Superior temporal gyrus (tissue), 1 donor: ENCODE measurements around the gene C16orf82.

ENCODE experiments used
- DNase-seq: peaks from one replicate; pipeline ENCODE4 v3.0.0-alpha.2; 2016; ENCODE audit errors: extremely low spot score

The C16orf82 gene

DNA sequence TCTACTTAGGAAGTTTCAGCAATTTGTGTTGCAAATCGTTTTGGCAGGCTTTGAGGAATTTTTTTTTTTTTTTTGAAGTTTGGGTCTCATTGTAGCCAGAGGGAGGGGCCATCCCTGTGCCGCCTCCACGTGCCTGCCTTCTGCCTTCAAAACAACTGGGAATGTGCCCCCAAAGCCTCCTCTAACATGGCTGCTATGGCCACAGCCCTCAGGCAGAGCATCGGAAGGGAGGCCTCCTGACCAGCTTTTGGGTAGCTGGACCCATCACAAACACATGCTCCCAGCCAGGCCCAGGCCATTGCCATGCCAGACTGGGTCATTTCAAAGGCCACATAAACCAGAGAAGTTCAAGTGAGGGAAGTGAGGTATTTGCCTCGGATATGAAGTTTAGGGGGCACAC lies 21.5 kb downstream of the C16orf82 start:
- DNase-seq: no peak

DNA sequence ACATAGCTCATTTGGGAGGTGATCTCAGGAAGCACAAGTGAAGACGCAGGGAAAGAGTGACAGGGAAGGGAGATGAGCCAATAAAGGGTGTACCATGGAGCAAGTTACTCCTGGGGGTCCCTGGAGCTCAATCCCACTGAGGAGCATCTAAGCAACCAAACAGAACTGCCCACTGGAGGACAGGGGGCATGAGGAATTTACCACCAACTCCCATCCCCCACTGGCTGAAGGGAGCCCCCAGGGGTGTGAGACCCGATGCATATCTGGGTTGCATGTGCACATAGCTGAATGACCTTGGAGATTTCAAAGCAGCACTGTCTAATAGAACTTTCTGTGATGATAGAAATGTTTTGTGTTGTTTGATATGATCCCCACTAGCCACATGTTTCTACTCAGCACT lies 29.6 kb downstream of the C16orf82 start:
- DNase-seq: no peak

DNA sequence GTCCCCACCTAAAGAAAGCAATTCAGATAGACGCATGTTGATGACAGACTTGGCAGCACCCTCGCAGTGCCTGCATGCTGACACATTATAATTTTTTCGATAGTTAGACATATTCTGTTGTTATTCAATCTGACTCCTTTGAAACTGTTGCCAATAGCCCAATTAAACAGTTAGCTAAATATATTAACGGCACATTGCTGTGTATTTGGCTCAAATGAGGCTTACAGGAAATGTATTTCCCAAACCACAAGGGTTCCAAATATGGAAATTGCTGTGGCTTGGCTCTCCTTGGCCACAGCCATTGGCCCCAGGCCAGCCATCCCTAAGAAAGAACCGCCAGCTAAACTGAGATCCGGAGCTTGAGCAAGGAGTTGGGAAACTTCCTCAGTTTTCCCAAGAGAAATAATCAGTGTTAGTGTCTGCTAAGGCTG lies 31.1 kb downstream of the C16orf82 start:
- DNase-seq: no peak

DNA sequence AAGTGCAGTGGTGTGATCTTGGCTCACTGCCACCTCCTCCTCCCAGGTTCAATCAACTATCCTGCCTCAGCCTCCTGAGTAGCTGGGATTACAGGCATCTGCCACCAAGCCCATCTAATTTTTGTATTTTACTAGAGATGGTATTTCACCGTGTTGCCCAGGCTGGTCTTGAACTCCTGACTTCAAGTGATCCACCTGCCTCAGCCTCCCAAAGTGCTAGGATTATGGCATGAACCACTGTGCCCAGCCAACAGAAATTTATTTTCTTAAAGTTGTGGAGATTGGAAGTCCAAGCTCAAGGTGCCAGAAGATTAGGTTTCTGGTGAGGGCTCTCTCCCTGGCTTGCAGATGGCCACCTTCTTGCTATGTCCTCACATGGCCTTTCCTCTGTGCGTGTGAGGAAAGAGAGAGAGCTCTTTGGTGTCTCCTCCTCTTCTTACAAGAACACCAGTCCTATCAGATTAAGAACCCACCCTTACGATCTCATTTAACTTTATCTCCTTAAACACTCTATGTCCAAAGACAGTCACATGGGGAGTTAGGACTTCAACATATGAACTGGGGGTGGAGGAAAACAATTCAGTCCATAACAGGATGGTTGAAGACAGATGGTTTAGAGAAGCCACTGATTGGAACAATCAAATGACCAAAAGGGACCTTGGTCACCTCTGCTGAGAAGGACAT lies 31.8 kb downstream of the C16orf82 start:
- DNase-seq: no peak

DNA sequence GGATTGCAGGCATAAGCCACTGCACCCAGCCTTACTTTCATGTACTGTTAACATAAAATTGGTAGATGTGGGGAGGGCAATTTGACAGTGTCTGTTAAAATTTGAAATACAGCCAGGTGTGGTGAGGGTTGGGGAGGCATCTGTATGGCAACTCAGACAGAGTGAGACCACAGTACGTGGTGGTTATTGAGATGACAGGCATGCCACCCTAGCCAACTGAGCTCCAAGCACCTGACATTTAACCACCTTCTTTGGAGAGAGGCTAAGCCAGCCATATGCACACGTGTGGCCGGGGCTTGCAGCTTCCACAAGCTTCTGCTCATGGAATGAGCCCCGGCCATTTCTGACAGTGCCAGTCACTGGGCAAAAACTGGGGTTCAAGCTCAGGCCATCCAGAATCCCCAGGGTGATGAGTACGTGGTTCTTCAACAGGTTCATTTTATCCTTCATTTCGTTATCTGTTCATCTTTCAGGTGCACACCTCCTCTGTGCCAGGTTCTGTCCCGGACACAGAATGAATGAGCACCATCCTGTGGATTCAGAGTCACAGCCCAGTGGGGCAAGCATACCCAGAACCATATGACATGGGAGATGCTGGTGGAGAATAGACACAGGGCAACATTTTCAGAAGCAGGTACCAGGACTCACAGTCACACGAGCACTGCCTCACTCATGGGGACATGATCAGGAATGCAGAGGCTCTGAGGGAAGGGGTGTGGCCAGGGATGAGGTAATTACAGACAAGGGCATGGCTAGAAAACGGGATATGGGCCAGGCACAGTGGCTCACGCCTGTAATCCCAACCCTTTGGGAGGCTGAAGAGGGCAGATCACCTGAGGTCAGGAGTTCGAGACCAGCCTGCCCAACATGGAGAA lies 36.2 kb downstream of the C16orf82 start:
- DNase-seq: no peak

DNA sequence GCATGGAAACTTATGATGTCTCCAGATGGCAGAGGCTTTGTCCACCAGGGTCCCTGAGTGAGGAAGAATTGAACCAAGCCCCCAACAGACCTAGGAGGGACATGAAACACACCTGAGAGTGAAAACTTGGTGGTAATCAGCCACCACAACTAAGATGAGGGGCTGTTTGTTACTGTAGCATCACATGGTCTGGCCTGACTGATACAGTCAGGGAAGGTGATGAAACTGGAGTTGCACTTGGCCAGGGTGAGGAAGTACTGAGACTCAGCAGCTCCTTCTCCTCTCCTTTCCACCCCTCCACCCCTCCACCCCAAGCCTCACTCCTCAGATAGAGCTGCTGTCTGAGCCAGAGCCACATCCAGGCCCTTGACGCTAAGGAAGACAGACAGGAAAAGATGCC lies 37.2 kb downstream of the C16orf82 start:
- DNase-seq: no peak

DNA sequence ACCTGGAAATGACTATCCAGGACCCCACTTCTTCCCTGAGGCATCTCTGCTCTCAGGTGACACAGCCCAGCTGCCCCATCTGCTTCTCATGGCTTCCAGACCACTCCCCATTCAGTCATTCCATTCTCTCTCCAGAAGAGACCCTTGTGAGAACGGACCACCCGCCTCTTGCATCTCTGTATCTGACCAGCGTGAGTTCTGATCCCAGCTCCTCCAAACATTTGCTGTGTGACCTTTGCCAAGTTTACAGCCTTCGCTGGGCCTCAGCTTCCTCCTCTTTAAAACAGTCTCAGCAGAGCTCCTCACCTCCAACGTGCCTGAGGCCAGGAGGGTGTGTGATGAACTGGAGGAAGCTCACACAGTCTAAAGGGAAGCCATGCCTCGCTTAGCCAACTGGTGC lies 39.6 kb downstream of the C16orf82 start:
- DNase-seq: no peak

DNA sequence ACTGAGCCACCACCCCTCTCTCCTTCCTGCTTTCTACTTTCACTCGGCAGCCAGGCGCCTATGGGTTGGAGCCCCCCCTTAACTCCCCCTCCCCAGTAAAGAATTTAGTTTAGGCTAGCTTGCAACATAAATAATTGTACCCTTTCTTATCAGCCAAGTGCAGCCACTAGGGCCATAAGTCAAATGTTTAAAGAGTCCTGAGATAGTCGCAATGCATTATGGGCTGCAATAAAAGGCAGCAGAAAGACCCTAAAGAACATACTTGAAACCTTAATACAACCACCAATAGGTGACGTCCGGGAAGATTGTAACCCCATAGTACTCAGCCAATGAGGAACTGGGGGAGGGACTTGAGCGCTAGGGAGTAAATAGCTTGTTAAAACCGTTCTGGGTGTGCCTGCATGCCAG lies 40.5 kb downstream of the C16orf82 start:
- DNase-seq: no peak

DNA sequence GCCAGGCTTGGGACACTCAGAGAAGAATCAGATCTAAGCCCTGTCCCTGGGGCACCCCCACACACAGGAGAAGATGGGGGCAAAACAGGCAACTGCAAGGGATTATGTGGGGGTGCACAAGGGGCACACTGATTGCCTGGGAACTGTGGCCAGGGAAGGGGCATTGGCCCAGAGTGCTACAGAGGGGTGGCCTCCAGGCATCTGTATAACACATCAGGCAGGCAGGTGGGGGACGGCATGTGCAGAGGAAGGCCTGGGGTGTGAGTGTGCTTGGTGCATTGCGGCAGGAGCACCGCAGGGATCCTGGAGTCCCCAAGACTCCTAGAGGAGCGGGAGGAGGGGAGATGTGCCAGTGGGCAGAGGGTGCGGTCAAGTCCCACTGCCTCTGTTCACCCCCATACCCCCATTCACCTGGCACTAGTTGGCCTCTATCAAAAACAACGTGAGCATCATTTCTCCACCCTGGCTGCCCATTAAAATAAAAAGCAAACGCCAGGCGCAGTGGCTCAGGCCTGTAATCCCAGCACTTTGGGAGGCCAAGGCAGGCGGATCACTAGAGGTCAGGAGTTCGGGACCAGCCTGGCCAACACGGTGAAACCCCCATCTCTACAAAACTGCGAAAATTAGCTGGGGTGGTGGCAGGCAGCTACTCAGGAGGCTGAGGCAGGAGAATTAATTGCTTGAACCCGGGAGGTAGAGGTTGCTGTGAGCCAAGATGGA lies 41.5 kb downstream of the C16orf82 start:
- no peak for DNase-seq

DNA sequence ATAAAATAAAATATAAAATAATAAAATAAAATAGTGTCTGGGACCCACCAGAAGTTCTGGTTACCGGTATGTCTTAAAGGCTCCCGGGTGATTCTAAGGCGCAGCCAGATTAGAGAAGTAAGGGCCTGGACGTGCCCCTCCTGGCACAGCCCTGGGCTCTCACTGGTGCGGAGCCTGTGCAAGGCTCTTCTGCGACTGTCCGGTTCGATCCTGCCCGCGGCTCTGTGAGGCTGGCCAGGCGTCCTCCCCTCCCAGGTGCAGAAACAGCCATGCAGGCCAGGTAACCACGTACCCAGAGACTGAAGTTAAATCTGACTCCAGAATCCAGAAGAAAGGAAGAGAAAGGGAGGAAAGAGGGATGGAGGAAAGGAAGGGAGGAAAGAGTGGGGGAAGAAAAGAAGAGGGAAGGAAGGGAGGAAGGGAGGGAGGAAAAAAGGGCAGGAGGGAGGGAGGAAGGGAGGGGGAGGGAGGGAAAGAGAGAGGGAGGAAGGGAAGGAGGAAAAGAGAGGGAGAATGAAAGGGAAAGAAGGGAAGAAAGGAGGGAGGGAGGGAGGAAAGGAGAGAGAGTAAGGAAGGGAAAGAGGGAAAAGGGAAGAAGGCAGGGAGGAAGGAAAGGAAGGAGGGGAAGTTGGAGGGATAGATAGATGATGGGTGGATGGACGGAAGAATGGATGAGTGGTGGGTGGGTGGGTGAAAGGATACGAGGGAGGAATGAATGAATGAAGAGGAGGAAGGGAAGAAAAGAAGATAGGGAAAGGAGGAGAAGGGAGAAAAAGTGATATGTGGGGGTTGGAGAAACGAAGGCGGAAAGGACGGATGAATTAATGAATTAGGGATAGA lies 42.3 kb downstream of the C16orf82 start:
- no peak for DNase-seq

DNA sequence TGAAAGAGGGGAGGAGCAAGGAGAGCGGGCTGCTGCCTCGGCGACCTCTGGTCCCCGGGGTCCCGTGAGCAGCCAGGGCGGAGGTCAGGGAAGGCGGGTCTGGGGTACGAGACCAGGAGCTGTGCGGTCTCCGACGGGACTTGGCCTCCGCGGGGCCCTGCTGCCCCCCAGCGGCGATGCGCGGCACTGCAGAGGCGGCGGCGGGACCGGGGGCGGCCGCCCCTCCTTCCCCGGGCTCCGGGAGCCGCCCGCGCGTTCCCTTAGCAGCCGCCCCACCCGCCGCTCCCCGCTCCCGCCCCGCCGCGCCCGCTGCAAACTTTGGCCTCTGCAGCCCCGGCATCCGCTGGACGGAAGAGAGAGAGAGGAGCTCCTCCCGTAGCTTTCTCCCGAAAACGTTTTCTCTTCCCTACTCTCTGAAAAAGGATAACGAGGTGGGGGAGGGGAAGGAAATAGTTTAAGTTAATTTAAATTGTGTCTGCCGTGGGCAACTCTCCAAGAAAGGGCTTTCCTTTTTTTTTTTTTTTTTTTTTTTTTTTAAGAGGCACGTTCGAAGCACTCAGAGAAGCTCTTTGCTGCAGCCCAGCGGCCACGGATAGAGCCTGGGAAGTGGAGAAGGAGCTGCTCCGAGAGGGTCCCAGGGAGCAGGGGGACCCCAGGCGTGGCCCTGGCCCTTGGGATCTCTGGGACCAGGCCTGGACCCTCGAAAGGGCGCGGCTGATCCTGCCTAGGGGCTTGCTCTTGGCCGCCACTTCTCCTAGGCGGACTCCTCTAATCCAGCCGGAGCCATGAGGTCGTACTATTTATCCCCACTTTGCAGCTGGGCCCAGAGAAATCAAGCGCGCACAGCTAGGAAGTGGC lies 43.2 kb downstream of the C16orf82 start:
- DNase-seq: peak; percentile 38

DNA sequence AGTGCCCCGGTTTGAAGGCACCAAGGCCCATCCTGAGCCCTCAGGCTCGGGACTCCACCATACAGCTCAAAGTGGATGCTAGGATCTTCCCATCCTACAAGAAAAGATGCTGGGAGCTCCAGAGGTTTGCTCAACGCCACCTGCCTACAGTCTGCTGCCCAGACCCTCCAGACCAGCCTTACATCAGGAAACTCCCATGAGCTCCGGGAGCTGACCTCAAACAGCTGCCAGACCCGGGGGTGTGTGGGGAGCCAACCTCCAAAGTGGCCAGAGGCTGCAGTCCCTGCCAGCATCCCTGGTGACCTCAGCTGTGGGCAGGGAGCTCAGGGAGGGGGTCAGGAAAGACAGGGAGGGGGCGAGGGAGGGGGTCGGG lies 43.8 kb downstream of the C16orf82 start:
- no peak for DNase-seq

DNA sequence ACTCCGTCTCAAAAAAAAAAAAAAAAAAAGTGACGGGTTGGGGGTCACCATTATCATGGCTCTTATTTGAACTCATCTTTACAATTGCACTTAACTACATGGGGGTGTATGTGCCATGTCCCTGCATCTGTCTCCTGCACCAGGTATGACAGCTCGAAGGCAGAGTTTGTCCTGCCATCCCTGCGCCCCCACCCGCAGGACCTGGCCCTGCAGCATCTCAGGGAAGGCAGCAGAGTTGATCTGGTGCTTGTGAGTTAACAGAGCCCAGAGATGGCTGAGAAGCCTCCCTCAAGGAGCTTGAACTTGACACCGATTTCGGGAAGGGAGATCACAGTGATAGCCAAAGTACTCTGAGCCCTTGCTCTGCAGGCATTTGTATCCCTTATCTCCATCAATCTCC lies 44.8 kb downstream of the C16orf82 start:
- DNase-seq: no peak

DNA sequence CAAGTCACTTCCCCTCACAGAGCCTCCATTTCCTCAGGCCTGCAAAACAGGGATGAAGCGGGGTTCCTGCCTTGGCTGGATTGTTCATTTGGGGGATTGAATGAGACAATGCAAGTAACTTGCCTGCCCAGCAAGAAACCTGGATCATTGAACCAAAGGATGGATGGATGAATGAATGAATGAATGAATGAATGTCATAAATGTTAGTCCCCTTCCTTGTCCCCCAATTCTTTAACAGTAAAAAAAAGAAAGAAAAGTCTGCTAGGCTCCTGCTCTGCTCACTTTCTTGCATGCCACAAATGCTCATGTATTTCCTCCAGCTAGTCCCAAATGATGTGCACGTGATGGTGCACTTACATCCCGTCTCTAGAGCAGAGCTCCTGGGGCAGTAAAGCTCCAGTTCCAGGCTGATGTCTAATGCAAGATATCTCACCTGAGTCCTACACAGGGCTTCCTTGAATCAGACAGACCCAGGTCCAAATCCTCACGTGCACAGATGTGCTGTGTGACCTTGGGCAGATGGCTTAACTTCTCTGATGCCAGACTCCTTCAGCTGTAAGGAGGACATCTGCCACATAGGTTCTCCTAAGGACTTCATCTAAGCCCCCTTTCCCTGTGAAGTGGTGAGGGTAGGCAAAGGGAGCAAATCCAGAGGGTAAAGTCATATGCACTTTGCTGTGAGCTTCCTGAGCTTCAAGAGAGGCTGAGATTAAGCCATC lies 45.5 kb downstream of the C16orf82 start:
- DNase-seq: no peak

DNA sequence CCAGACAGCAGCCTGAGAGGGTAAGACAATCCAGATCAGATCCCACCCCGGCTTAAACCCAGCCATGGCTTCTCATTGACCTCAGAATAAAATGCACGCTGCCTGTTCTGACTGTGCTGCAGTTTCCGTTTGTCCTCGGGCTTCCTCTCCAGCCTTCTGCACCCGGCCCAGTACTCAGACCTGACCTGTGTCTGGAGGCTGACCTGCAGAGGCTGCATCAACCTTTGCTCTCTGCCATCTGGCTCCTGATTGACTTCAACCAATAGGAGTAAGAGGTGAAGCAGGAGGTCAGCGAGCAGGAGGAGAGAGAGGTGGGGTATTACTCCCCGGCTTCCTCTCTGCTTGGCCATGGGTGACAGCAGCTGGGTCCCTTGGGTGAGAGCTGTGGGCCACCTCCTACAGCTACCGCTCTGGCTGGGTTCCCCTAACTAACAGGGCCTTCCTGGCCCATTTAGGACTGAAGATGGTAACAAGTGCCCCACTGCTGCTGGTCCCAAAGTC lies 46.7 kb downstream of the C16orf82 start:
- no peak for DNase-seq

DNA sequence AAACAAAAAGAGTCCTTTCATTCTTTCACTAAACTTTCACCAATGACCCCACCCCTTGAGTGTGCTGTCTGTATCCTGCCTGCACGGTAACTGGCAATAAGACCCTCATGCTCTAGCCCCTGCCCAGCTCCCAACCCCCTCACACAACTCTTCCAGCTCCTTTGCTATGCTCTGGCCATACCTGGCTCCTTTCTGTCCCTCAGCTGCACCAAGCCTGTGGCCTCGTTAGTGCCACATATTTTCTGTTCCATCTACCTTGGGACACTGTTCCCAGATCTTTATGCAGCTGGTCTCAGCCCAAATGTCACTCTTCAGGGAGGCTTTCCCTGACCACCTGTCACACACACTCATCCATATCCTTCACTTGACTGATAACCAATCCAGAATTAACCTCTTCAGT lies 47.3 kb downstream of the C16orf82 start:
- no peak for DNase-seq

DNA sequence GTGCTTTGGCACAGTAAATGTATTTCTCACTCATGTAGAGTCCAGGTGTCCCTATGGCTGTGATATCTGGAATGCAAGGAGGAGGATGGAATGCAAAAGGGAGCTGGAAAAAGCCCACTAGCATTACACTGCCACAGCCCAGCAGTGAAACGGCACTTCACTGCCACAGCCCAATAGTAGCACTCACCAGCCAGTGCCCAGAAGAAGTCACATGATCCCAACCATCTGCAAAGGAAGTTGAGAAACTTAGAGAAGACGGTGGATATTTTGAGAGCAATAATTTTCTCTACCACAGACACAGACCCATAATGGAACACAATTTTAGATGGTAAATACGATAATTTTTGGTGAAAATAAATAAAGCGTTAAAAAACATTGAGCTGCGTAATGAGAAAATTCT lies 51.8 kb downstream of the C16orf82 start:
- DNase-seq: no peak
